HepG2 (cell line): ENCODE measurements around the gene LDLRAD4.

Experiments used
- ETV6 ChIP-seq: sonication (generic); formaldehyde crosslinking; conservative IDR thresholded peaks from 2 replicates; pipeline ENCODE4 v1.4.0; 2020; ENCODE audit warnings: missing genetic modification reagents
- EZH2 ChIP-seq: conservative IDR thresholded peaks from 2 replicates; pipeline ENCODE4 v1.6.1; 2012; ENCODE audit warnings: mild to moderate bottlenecking, low read depth, low read length, moderate library complexity
- GABPA ChIP-seq, 2 experiments: IDR thresholded peaks; 2 replicates each; pipeline ENCODE4 v1.6.1; 2011 to 2016; ENCODE audit warnings: low read depth in 2 of 2, low read length in 1 of 2, missing biosample characterization in 1 of 2, missing genetic modification characterization in 1 of 2
- HMG20A ChIP-seq: IDR thresholded peaks from 2 replicates; pipeline ENCODE4 v1.6.1; 2016; ENCODE audit warnings: borderline replicate concordance
- RELA ChIP-seq: sonication (generic); formaldehyde crosslinking; IDR thresholded peaks from 2 replicates; pipeline ENCODE4 v1.4.0; 2020; ENCODE audit warnings: missing genetic modification reagents
- ZNF263 ChIP-seq: sonication (generic); formaldehyde crosslinking; IDR thresholded peaks from 2 replicates; pipeline ENCODE4 v1.4.0; 2020; ENCODE audit warnings: missing genetic modification reagents
- ZNF629 ChIP-seq: sonication (generic); formaldehyde crosslinking; conservative IDR thresholded peaks from 2 replicates; pipeline ENCODE4 v1.5.0; 2020; ENCODE audit warnings: missing genetic modification reagents
- TF ChIP-seq, protein P1 (sequence below): sonication (generic); formaldehyde crosslinking; IDR thresholded peaks from 2 replicates; pipeline ENCODE4 v1.5.0; 2020; ENCODE audit warnings: mild to moderate bottlenecking, missing genetic modification reagents, moderate library complexity
- TF ChIP-seq, protein P2 (sequence below), 2 experiments: sonication (generic) in 1 of 2; formaldehyde crosslinking in 1 of 2; IDR thresholded peaks; 2 replicates each; pipeline versions ENCODE4 v1.4.0 to v1.6.1; 2018 to 2020; ENCODE audit warnings: missing genetic modification reagents in 2 of 2, borderline replicate concordance in 1 of 2, low read depth in 1 of 2, mild to moderate bottlenecking in 1 of 2, missing biosample characterization in 1 of 2

DNA sequence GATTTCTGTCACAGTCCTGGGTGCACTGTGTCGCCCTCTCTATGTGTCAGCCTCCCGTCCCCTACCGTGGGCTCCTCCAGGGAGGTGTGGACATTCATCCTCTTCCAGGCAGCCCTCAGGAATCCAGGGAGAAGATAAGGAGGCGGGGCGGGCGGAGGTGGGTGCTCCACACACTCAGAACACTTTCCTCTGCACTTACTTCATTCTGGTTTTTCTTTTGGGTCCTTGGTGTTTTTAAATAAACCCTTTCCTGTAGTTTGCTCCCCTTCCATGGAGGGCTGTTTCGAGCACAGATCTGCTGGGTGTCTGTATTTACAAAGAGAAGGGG is 323.9 kb downstream of the LDLRAD4 start:
- TF ChIP-seq EZH2 (no peak), ZNF263 (CRISPR knock-in tag) (no peak; the same call in 1 of the 2 replicates), RELA (CRISPR knock-in tag) (no peak), GABPA (IDR thresholded peaks at IDR 0.05; ENCODE audit: low read depth, low read length) (no peak), GABPA (CRISPR knock-in tag; IDR thresholded peaks at IDR 0.05; ENCODE audit: low read depth) (no peak), HMG20A (CRISPR knock-in tag) (no peak), ZNF629 (CRISPR knock-in tag) (no peak), ETV6 (CRISPR knock-in tag) (no peak)
- TF ChIP-seq, protein P1, sequence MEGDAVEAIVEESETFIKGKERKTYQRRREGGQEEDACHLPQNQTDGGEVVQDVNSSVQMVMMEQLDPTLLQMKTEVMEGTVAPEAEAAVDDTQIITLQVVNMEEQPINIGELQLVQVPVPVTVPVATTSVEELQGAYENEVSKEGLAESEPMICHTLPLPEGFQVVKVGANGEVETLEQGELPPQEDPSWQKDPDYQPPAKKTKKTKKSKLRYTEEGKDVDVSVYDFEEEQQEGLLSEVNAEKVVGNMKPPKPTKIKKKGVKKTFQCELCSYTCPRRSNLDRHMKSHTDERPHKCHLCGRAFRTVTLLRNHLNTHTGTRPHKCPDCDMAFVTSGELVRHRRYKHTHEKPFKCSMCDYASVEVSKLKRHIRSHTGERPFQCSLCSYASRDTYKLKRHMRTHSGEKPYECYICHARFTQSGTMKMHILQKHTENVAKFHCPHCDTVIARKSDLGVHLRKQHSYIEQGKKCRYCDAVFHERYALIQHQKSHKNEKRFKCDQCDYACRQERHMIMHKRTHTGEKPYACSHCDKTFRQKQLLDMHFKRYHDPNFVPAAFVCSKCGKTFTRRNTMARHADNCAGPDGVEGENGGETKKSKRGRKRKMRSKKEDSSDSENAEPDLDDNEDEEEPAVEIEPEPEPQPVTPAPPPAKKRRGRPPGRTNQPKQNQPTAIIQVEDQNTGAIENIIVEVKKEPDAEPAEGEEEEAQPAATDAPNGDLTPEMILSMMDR (CRISPR knock-in tag), result no peak
- TF ChIP-seq, protein P2, sequence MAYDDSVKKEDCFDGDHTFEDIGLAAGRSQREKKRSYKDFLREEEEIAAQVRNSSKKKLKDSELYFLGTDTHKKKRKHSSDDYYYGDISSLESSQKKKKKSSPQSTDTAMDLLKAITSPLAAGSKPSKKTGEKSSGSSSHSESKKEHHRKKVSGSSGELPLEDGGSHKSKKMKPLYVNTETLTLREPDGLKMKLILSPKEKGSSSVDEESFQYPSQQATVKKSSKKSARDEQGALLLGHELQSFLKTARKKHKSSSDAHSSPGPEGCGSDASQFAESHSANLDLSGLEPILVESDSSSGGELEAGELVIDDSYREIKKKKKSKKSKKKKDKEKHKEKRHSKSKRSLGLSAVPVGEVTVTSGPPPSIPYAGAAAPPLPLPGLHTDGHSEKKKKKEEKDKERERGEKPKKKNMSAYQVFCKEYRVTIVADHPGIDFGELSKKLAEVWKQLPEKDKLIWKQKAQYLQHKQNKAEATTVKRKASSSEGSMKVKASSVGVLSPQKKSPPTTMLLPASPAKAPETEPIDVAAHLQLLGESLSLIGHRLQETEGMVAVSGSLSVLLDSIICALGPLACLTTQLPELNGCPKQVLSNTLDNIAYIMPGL (CRISPR knock-in tag; IDR thresholded peaks at IDR 0.05; ENCODE audit: borderline replicate concordance in 1 of 2, low read depth in 1 of 2), result no peak
